VCaP (cell line): ENCODE results near the gene ZNF653.
"Not testable (repeated sequence)": the region's sequence is repeated elsewhere in the genome, so short reads cannot be mapped to it uniquely, and the experiment has no call there.

Source experiments
- H3K27ac ChIP-seq: fragments of 450-650 bp; 2 replicates; pipeline ENCODE4 v1.5.1; 2017
- TF ChIP-seq, protein P1 (sequence below): fragments of 450-650 bp; conservative IDR thresholded peaks from 2 replicates; pipeline ENCODE4 v1.5.1; 2017; ENCODE audit warnings: mild to moderate bottlenecking, moderate library complexity

The ZNF653 gene

DNA sequence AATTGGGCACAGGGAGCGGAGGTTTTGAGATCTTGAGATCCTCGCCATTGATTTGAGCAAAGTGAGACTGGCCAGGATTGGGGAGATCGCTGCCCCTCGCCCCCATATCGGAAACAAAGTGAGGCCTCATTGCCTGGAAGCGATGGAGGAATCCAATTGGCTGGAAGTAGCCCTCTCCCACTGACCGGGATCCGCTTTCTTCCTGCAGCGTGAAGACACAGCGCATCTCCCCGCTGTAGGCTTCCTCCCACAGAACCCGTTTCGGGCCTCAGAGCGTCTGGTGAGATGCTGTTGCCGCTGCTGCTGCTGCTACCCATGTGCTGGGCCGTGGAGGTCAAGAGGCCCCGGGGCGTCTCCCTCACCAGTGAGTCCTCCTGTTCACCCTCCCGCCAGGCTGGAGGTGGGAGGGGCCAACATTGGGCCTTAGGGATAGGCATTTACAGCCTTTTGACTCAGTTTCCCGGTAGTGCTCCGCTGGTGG is 69.8 kb downstream of the ZNF653 start:
- H3K27ac ChIP-seq = peak overlapping the region; percentile 70

DNA sequence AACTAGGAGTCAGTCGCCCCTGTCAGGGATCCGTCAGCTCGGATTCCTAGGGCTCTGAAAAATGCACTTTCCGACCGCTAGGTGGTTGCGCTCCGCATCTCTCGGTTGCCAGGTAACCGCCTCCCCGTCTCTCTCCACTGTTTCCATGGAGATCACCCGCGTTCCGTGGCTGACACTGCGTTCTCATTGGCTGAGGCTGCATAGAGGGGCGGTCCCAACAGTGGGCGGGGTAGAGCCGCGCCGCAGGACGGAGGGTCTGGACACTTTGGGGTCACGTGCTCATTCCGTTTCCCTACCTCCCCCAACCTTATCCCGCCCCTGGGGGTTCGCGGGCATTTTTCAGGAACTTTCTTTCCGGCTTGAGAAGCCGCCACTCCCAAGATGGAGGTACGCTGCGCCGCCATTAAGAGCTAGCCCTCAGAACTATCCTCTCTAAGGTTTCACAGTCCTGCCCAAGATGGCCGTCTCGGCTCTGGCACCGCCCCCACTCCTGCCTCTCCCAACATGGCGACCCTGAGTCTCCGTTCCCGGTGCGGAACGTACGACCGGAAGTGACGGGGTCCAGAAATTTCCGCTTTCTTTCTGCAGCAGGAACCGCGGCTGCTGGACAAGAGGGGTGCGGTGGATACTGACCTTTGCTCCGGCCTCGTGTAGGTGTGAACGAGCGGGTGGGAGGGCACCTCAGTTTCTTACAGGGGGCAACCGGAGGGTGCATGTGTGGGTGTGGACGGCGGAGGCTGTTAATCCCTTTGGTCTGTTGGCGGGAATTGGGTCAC is 70.4 kb downstream of the ZNF653 start, which contains the start of the genes ODAD3 and PRKCSH:
Gene ODAD3, minus strand, starts transcription at position 65 of the 776 bp plus-strand sequence. CDS start 105 bp downstream, outside the sequence.
Gene PRKCSH, plus strand, starts transcription at position 579 of the 776 bp plus-strand sequence. CDS start 483 bp downstream, outside the sequence.
- TF ChIP-seq, protein P1, sequence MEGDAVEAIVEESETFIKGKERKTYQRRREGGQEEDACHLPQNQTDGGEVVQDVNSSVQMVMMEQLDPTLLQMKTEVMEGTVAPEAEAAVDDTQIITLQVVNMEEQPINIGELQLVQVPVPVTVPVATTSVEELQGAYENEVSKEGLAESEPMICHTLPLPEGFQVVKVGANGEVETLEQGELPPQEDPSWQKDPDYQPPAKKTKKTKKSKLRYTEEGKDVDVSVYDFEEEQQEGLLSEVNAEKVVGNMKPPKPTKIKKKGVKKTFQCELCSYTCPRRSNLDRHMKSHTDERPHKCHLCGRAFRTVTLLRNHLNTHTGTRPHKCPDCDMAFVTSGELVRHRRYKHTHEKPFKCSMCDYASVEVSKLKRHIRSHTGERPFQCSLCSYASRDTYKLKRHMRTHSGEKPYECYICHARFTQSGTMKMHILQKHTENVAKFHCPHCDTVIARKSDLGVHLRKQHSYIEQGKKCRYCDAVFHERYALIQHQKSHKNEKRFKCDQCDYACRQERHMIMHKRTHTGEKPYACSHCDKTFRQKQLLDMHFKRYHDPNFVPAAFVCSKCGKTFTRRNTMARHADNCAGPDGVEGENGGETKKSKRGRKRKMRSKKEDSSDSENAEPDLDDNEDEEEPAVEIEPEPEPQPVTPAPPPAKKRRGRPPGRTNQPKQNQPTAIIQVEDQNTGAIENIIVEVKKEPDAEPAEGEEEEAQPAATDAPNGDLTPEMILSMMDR = peak; percentile 88
- H3K27ac ChIP-seq = peak within 1 kb of the TSS; percentile 70

More for the DNA sequence above, 69.8 kb downstream of the ZNF653 start:
- TF ChIP-seq, protein P1 = no peak

DNA sequence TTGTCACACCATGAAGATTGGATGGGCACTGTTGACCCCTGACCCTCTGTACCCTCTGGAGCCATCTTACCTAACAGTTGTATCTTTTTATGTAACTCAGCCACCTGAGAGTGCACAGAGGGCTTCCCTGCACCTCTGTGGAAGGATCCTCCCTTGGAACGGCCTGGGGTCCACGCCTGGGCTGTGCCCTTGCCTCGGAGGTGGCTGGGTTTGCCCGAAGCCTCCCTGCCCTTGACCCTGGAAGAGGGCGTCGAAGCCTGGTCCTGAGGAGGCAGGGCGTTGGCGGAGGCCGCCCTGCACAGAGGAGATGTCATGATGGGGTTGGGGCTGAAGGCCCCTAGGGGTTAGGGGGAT is 71.0 kb downstream of the ZNF653 start:
- peak overlapping the region; percentile 70 for H3K27ac ChIP-seq
- TF ChIP-seq, protein P1 = no peak

DNA sequence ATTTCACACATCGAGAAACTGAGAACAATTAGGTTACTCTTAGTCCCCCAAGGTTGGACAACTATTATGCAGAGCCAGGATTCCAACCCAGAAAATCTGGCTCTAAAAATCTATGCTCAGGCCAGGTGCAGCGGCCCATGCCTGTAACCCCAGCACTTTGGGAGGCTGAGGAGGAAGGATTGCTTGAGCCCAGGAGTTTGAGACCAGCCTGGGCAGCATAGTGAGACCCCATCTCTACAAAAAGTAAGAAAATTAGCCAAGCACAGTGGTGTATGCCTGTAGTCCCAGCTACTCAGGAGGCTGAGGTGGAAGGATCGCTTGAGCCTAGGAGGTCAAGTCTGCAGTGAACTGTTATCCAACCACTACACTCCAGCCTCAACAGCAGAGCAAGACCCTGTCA is 72.1 kb downstream of the ZNF653 start:
- not testable (repeated sequence) for H3K27ac ChIP-seq
